ENCODE measurements around the gene LPAR3.

- no peak for TF ChIP-seq CTCF (IDR thresholded peaks at IDR 0.05)
- TF ChIP-seq POLR2A (IDR thresholded peaks at IDR 0.05) = no peak
- TF ChIP-seq EP300 (IDR thresholded peaks at IDR 0.05) = no peak
Measured at GRCh38 chr1:84939151-84939550, 46.1 kb upstream of the LPAR3 start.

Measured in tibial nerve (tissue), 4 donors.